IPS DF 4.7 (cell line): ENCODE results near the gene CXCL1.

ENCODE experiments used
- DNase-seq: peaks from one replicate; pipeline ENCODE4 v3.0.0-alpha.2; 2013; ENCODE audit warnings: low spot score; ENCODE audit errors: extremely low read depth

Gene CXCL1

GRCh38 chr4:73916172-73916925 is 47.2 kb downstream of the CXCL1 start:
- no peak for DNase-seq

DNA sequence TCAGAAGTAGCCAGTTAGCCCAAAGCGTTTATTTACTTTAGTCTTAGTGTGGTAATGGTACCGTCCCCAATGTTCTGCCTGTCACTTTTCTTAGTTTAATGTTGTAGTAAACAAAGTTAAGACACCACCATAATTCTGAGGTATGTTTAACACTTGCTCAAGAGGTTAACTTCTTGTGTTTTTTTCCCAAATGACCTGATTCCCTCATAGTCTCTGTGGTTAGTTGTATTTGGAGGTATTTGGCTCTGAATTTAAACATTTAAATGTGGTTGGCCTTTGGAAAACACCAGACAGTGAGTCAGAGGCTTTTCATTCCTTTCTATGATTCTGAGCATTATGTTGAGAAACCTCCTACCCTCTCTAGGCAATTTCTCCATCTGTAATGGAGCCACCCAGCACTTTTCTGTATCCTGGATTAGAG is 47.9 kb downstream of the CXCL1 start:
- DNase-seq = no peak

DNA sequence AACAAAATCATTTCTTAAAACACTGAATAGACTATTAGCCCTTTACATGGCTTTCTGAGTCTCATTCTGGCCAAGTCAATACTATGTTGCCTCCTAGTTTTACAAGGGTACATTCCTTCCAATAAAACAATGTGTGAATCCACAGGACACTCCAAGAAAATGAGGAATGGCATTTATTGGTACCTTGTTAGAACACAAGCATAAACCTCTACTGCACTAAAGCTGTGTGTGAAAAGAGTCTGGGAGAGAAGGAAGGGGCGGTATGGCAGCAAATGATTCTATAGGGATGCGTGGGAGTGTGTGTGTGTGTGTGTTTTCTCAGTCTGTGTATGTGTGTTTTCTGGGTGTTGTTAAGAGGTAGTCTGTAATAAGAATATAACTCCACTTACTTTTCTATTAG is 48.9 kb downstream of the CXCL1 start:
- DNase-seq = no peak

- no peak for DNase-seq
Measured at GRCh38 chr4:73919691-73920090, 50.5 kb downstream of the CXCL1 start.
